NCI-H1105 (cell line): ENCODE results near the gene CRB1.
A peak's percentile ranks its signal among the peaks of the same experiment; 100 is the strongest.

Source experiments
- DNase-seq: peaks from one replicate; lab custom pipeline; 2025; lab: John Stamatoyannopoulos, UW

Gene CRB1

GRCh38 chr1:197268012-197268411 lies at the start of gene CRB1:
Gene CRB1 (plus strand): TSS chr1:197268252. CDS start chr1:197268413, 161 bp downstream.
- DNase-seq, result peak; percentile 7

- DNase-seq, result no peak
Measured at GRCh38 chr1:197218857-197219256, 49.2 kb upstream of the CRB1 start.

GRCh38 chr1:197222025-197222685 lies 45.9 kb upstream of the CRB1 start:
- no peak for DNase-seq

- DNase-seq, result no peak
Measured at GRCh38 chr1:197222780-197223179, 45.3 kb upstream of the CRB1 start.

GRCh38 chr1:197224160-197224559 lies 43.9 kb upstream of the CRB1 start:
- DNase-seq, result no peak

- no peak for DNase-seq
Measured at GRCh38 chr1:197225611-197226010, 42.4 kb upstream of the CRB1 start.

- no peak for DNase-seq
Measured at GRCh38 chr1:197234581-197234980, 33.5 kb upstream of the CRB1 start.

- no peak for DNase-seq
Measured at GRCh38 chr1:197235355-197235754, 32.7 kb upstream of the CRB1 start.

GRCh38 chr1:197247465-197247864 lies 20.6 kb upstream of the CRB1 start:
- DNase-seq, result no peak

GRCh38 chr1:197249324-197249723 lies 18.7 kb upstream of the CRB1 start:
- no peak for DNase-seq

- no peak for DNase-seq
Measured at GRCh38 chr1:197250616-197251015, 17.4 kb upstream of the CRB1 start.

- no peak for DNase-seq
Measured at GRCh38 chr1:197252973-197253372, 15.1 kb upstream of the CRB1 start.

- DNase-seq, result no peak
Measured at GRCh38 chr1:197254866-197255265, 13.2 kb upstream of the CRB1 start.

GRCh38 chr1:197264936-197265567 lies 3.0 kb upstream of the CRB1 start:
- no peak for DNase-seq

- DNase-seq, result peak; percentile 43
Measured at GRCh38 chr1:197269053-197269452, 1.0 kb downstream of the CRB1 start.

- DNase-seq, result no peak
Measured at GRCh38 chr1:197272791-197273190, 4.7 kb downstream of the CRB1 start.

GRCh38 chr1:197277166-197277565 lies 9.1 kb downstream of the CRB1 start:
- DNase-seq, result no peak

GRCh38 chr1:197284325-197284724 lies 16.3 kb downstream of the CRB1 start:
- DNase-seq, result no peak

GRCh38 chr1:197284966-197285365 lies 16.9 kb downstream of the CRB1 start:
- DNase-seq, result no peak

GRCh38 chr1:197285526-197286205 lies 17.6 kb downstream of the CRB1 start:
- no peak for DNase-seq

- DNase-seq, result no peak
Measured at GRCh38 chr1:197286634-197287033, 18.6 kb downstream of the CRB1 start.

- no peak for DNase-seq
Measured at GRCh38 chr1:197287863-197288262, 19.8 kb downstream of the CRB1 start.

GRCh38 chr1:197302775-197303174 lies 34.7 kb downstream of the CRB1 start:
- no peak for DNase-seq
